GM18858 (cell line): Measurements from ENCODE around the gene CDC37.
"Not testable (repeated sequence)": the region's sequence is repeated elsewhere in the genome, so short reads cannot be mapped to it uniquely, and the experiment has no call there.

Experiments
- ATAC-seq: cut with Tn5 transposase; IDR thresholded peaks from one replicate; pipeline ENCODE4 v1.9.1; 2021; ENCODE audit not compliant: unreplicated experiment

CDC37 gene

DNA sequence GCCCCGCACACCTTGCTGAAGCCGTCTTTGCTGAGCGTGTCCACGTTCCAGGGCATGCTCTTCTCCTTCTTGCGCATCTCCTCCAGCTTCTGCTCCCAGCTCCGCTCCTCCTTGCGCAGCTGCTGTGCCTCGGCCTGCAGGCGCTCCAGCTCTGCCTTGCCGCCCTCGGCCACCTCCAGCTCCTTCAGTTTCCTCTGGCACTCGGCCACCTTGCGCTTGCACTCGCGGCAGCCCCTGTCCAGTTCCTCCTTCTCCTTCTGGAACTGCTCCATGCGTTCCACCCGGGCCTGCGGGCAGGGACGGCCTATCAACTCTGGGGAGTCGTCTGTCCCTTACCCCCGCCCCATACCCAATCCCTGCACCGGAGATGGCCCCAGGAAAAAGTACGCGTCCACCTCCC, 7.4 kb downstream of the CDC37 start:
- no peak for ATAC-seq

DNA sequence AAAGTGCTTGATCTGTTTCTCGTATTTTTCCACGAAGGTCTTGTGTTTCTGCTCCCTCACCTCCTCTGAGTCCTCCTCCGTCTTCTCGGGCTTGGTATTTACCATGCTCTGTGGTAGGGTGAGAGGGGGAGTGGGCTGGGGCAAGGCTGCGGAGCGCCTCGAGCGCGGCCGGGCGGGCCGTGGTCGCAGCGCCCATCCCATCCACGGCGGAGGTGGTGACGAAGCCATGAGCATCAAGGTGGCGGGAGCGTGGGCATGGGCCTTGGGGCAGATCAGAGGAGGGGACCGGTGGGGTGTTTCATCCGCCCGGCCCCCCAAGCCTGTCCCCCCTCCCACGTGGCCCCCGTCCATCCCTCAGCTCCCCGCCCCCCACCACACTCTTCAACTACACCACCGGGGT, 7.9 kb downstream of the CDC37 start:
- no peak for ATAC-seq

- ATAC-seq: no peak
Observed at GRCh38 chr19:10395003-10395402, 8.3 kb downstream of the CDC37 start.

GRCh38 chr19:10393137-10393536, 10.2 kb downstream of the CDC37 start:
- no peak for ATAC-seq

DNA sequence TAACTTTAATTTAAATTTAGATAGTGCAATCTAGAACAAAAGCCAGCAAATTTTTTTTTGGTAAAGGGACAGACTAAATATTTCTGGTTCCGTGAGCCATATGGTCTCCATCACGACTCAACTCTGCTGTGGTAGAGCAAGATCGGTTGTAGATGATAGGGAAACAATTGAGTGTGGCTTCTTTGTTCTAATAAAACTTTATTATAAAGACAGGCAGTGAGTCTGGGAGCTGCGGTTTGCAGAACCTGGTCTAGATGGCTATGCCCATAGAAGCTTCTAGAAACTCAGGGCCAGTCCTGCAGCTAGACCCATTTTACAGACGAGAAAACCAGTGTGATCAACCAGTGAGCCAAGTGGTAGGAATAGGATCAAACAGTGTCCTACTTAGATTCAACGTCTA, 11.2 kb downstream of the CDC37 start:
- ATAC-seq: no peak

- no peak for ATAC-seq
Observed at GRCh38 chr19:10390652-10391286, 12.6 kb downstream of the CDC37 start.

- no peak for ATAC-seq
Observed at GRCh38 chr19:10389863-10390262, 13.5 kb downstream of the CDC37 start.

DNA sequence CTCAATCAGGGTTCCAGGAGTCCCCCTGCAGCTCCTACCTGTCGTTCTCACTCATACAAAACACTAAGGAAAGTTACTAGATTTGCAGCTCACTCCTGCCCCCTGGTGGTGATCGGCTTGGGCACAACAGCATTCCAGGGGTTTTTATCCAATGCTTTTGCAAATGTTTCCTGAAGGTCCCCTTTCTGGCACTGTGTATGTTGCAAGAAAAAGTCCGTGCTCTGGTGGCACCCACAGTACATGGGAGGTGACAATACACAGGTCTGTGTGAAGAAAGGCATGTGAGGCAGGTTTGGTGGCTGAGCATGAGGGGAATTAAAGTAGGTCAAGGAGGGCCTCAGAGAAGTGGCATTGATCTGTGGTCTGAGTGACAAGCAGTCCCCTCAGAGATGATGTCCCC, 14.4 kb downstream of the CDC37 start:
- no peak for ATAC-seq

- ATAC-seq: no peak
Observed at GRCh38 chr19:10384580-10384979, 18.8 kb downstream of the CDC37 start.

DNA sequence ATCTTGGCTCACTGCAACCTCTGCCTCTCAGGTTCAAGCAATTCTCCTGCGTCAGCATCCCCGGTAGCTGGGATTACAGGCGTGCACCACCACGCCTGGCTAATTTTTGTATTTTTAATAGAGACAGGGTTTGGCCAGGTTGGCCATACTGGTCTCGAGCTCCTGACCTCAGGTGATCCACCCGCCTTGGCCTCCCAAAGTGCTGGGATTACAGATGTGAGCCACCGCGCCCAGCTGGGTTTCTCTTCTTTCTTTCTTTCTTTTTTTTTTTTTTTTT, 20.2 kb downstream of the CDC37 start:
- not testable (repeated sequence) for ATAC-seq

GRCh38 chr19:10380313-10381102, 22.8 kb downstream of the CDC37 start, which contains the start of gene TYK2:
Gene TYK2, minus strand, starts transcription at chr19:10380572. Its CDS starts 2,166 bp downstream, at chr19:10378406.
- ATAC-seq: peak; percentile 79

DNA sequence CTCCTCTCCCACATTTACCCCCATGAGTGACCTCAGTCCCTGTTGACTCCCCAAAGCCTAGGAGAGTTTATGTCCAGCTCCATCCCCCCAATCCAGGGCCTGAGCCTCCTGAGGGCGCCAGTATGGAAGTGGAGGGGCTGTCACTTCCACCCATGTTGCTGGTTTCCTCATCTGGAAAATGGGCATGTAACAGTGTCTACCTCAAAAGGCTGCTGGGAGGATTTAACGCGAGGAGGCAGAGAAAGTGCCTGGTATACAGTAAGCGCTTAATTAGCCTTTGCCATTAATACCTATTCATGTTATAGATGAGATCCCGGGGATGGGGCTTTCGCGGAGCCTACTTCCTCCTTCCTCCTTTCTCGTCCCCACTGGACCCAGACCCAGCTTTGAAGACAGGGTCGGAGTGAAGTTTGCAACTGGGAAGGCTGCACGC, 23.4 kb downstream of the CDC37 start:
- no peak for ATAC-seq

- no peak for ATAC-seq
Observed at GRCh38 chr19:10378124-10378523, 25.2 kb downstream of the CDC37 start.

DNA sequence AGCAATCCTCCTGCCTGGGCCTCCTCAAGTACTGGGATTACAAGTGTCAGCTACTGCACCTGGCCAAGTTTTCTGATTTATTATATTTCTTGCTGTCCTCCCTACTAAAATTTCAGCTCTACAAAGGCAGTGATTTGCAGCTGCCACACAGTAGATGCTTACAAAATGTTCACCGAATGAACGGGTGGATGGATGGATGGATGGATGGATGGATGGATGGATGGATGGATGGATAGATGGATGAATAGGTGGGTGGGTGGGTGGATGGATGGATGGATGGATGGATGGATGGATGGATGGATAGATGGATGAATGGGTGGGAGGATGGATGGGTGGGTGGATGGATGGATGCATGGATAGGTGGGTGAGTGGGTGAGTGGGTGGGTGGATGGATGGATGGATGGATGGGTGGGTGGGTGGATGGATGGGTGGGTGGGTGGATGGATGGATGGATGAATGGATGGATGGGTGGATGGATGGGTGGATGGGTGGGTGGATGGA, 26.2 kb downstream of the CDC37 start:
- not testable (repeated sequence) for ATAC-seq

DNA sequence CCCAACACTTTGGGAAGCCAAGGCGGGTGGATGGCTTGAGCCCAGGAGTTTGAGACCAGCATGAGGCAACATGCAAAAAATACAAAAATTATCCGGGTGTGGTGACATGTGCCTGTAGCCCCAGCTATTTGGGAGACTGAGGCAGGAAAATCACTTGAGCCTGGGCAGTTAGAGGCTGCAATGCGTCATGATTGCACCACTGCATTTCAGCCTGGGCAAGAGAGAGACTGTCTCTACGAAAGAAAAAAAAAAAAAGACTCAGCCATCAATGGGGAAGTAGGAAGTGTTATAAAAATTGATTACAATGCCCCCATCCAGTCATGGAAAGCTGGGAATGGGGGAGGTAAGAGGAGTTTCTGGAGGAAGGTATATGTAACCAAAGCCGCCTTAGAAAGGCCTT, 28.4 kb downstream of the CDC37 start:
- ATAC-seq: no peak

GRCh38 chr19:10372690-10373089, 30.7 kb downstream of the CDC37 start:
- no peak for ATAC-seq

DNA sequence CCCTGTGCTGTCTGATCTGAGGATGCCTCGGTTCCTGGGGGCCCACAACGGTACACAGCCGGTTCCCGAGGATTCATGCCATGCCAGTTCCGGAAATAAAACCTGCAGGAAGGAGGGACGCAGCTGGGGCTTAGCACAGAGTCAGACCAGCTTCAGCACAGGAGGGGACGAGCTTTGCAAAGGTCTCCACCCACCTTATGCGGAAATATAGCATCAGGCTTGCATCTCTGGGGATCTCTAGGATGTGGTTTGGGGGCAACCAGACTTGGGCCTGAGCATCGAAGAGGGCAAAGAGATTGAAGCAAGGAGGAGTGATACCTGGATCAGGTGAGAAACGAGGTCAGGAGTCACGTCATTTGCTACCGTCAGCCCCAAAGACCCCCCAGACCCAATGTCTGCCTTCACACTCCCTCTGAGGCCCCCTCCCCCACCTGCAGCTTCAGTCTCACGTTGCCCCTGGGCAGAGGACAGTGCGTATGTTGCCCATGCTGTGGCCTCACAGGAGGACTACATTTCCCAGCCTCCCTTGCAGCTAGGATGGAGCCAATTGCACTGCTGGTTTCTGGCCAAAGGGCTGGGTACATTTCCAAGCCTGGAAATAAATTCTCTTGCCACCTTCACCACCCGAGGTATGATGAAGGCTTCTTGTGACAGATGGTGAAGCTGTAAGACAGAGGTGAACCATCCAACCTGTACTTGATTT, 35.1 kb downstream of the CDC37 start:
- ATAC-seq: no peak

- not testable (repeated sequence) for ATAC-seq
Observed at GRCh38 chr19:10366950-10367512, 36.3 kb downstream of the CDC37 start.

GRCh38 chr19:10365518-10365917, 37.8 kb downstream of the CDC37 start:
- ATAC-seq: no peak

GRCh38 chr19:10364644-10365043, 38.7 kb downstream of the CDC37 start:
- ATAC-seq: no peak

- ATAC-seq: no peak
Observed at GRCh38 chr19:10363789-10364281, 39.5 kb downstream of the CDC37 start.
